ENCODE measurements around the gene CROCC. TPM values are rescaled to one million over a fixed set of nuclear protein-coding genes. Genes with fewer than 3 reads are reported as not detected.

The CROCC gene
- total and polyA plus RNA-seq, 2 experiments from 2014 or later = 15.1 to 106 TPM

- Mint-ChIP-seq H3K4me1 (peaks cover 9% of the 10 kb centered on the region), H3K36me3 (ENCODE audit: low read depth) (peaks cover 69% of the 10 kb centered on the region), H3K27me3 (ENCODE audit: insufficient read depth, low read depth, poor library complexity) (peaks cover 6% of the 10 kb centered on the region), H3K27ac (no peak overlapping the region), H3K4me3 (no peak overlapping the region), H3K9me3 (no peaks in the 10 kb centered on the region)
- Histone ChIP-seq H3K27me3 (ENCODE audit: insufficient read depth) (no peaks in the 10 kb centered on the region), H3K4me2 (no peak overlapping the region), H2AFZ (no peak overlapping the region), H3K27ac (ENCODE audit: low read depth) (no peak overlapping the region), H3K4me1 (ENCODE audit: insufficient read depth) (peaks cover 12% of the 10 kb centered on the region), H4K20me1 (replicated peaks; ENCODE audit: insufficient read depth) (peaks cover 8% of the 10 kb centered on the region), H3F3A (replicated peaks; ENCODE audit: low read depth) (0 out of 2 replicates have a peak, but pooled peaks cover 8% of the 10 kb centered on the region), H3K9me2 (ENCODE audit: insufficient read depth) (no peaks in the 10 kb centered on the region), H3K79me2 (replicated peaks; ENCODE audit: insufficient read depth) (no peaks in the 10 kb centered on the region), H3K4me3 (no peak overlapping the region), H3K36me3 (ENCODE audit: insufficient read depth) (peaks cover 31% of the 10 kb centered on the region)
- TF ChIP-seq NANOG (IDR thresholded peaks at IDR 0.05; ENCODE audit: borderline replicate concordance) (no peak), JUNB (IDR thresholded peaks at IDR 0.05; ENCODE audit: unreplicated experiment) (no peak), ZNF331 (CRISPR knock-in tag; IDR thresholded peaks at IDR 0.05; ENCODE audit: low read depth) (no peak), ETS1 (IDR thresholded peaks at IDR 0.05) (no peak), REST (IDR thresholded peaks at IDR 0.05; ENCODE audit: unreplicated experiment) (no peak), STAT1 (IDR thresholded peaks at IDR 0.05; ENCODE audit: unreplicated experiment) (no peak), POLR2AphosphoS5 (IDR thresholded peaks at IDR 0.05; ENCODE audit: low read depth) (no peak), ZNF114 (CRISPR knock-in tag; IDR thresholded peaks at IDR 0.05) (no peak), CTCF (conservative IDR thresholded peaks at IDR 0.05; ENCODE audit: low read depth in 2 of 2) (no peak), EZH2 (IDR thresholded peaks at IDR 0.05; ENCODE audit: low read depth, unreplicated experiment) (no peak), EZH2phosphoT487 (IDR thresholded peaks at IDR 0.05; ENCODE audit: unreplicated experiment) (no peak), CREB1 (CRISPR knock-in tag; IDR thresholded peaks at IDR 0.05; ENCODE audit: low read depth) (no peak), ZNF462 (CRISPR knock-in tag; IDR thresholded peaks at IDR 0.05) (no peak)
- DNase-seq (ENCODE audit: low spot score) = no peak
- ATAC-seq = no peak
These were observed 98.8 kb downstream of the CROCC start for GRCh38 chr1:17020502-17020901.
